GM12872 (cell line): ENCODE measurements around the gene HBE1.
"Not testable (repeated sequence)": the region's sequence is repeated elsewhere in the genome, so short reads cannot be mapped to it uniquely, and the experiment has no call there.

Experiments used
- CTCF ChIP-seq: IDR thresholded peaks from 3 replicates; pipeline ENCODE4 v1.5.1; 2011; ENCODE audit warnings: low read depth, mild to moderate bottlenecking, low read length, moderate library complexity; ENCODE audit not compliant: insufficient read depth

HBE1 gene

GRCh38 chr11:5257296-5257695, 12.4 kb downstream of the HBE1 start:
- TF ChIP-seq CTCF, result no peak

GRCh38 chr11:5254646-5255413, 14.9 kb downstream of the HBE1 start, which contains the start of gene HBG2:
Gene HBG2 (minus strand): TSS chr11:5254781. CDS start chr11:5254728, 53 bp downstream.
- not testable (repeated sequence) for TF ChIP-seq CTCF

GRCh38 chr11:5252919-5253265, 16.9 kb downstream of the HBE1 start:
- no peak for TF ChIP-seq CTCF

- no peak for TF ChIP-seq CTCF
These were observed 17.4 kb downstream of the HBE1 start for GRCh38 chr11:5252192-5252918.

- TF ChIP-seq CTCF, result no peak
These were observed 18.0 kb downstream of the HBE1 start for GRCh38 chr11:5251746-5252145.

GRCh38 chr11:5250543-5251204, 19.1 kb downstream of the HBE1 start:
- TF ChIP-seq CTCF, result no peak

GRCh38 chr11:5249807-5250396, 19.8 kb downstream of the HBE1 start, which contains the start of gene HBG1:
Gene HBG1 (minus strand): TSS chr11:5249857. CDS start chr11:5249804, 53 bp downstream.
- not testable (repeated sequence) for TF ChIP-seq CTCF
